NCI-H446 (cell line): ENCODE data around the gene CAMKK1.
"Not testable (repeated sequence)": the region's sequence is repeated elsewhere in the genome, so short reads cannot be mapped to it uniquely, and the experiment has no call there.

Experiments used
- DNase-seq, 2 experiments: peaks; one replicate each; lab custom pipeline; 2025; lab: John Stamatoyannopoulos, UW

The CAMKK1 gene

GRCh38 chr17:3846437-3847164, 46.3 kb downstream of the CAMKK1 start:
- no peak for DNase-seq

- peak; percentile 73 to 95 for DNase-seq
Measured at GRCh38 chr17:3845621-3846436, 47.0 kb downstream of the CAMKK1 start, which contains the start of gene NCBP3. Gene NCBP3 (minus strand): TSS chr17:3846246. CDS start chr17:3846223, 23 bp downstream.

- DNase-seq = no peak
Measured at GRCh38 chr17:3845291-3845620, 47.6 kb downstream of the CAMKK1 start.

GRCh38 chr17:3844556-3844955, 48.3 kb downstream of the CAMKK1 start:
- not testable (repeated sequence) for DNase-seq

GRCh38 chr17:3843935-3844516, 48.8 kb downstream of the CAMKK1 start:
- peak in 1 of 2 experiments; percentile 25 for DNase-seq

- DNase-seq = no peak
Measured at GRCh38 chr17:3838206-3838605, 54.6 kb downstream of the CAMKK1 start.

GRCh38 chr17:3836551-3836950, 56.3 kb downstream of the CAMKK1 start:
- no peak for DNase-seq

GRCh38 chr17:3835410-3836229, 57.2 kb downstream of the CAMKK1 start:
- no peak for DNase-seq

- DNase-seq = no peak
Measured at GRCh38 chr17:3834811-3835210, 58.0 kb downstream of the CAMKK1 start.

- DNase-seq = no peak
Measured at GRCh38 chr17:3828852-3829232, 64.0 kb downstream of the CAMKK1 start.

- peak; percentile 8 to 65 for DNase-seq
Measured at GRCh38 chr17:3828151-3828851, 64.6 kb downstream of the CAMKK1 start.

GRCh38 chr17:3827124-3827773, 65.6 kb downstream of the CAMKK1 start:
- DNase-seq = peak; percentile 16 to 58

GRCh38 chr17:3826191-3826590, 66.7 kb downstream of the CAMKK1 start:
- no peak for DNase-seq

- DNase-seq = no peak
Measured at GRCh38 chr17:3821101-3821500, 71.8 kb downstream of the CAMKK1 start.

- no peak for DNase-seq
Measured at GRCh38 chr17:3818786-3819185, 74.1 kb downstream of the CAMKK1 start.

- no peak for DNase-seq
Measured at GRCh38 chr17:3817851-3818605, 74.8 kb downstream of the CAMKK1 start.

GRCh38 chr17:3815925-3816324, 76.9 kb downstream of the CAMKK1 start:
- DNase-seq = no peak

GRCh38 chr17:3815122-3815521, 77.7 kb downstream of the CAMKK1 start:
- no peak for DNase-seq

GRCh38 chr17:3814361-3814760, 78.5 kb downstream of the CAMKK1 start:
- no peak for DNase-seq

- DNase-seq = no peak
Measured at GRCh38 chr17:3813171-3813570, 79.7 kb downstream of the CAMKK1 start.
